ENCODE data around the gene NOSTRIN.
"Not testable (repeated sequence)": the region's sequence is repeated elsewhere in the genome, so short reads cannot be mapped to it uniquely, and the experiment has no call there.

The NOSTRIN gene

DNA sequence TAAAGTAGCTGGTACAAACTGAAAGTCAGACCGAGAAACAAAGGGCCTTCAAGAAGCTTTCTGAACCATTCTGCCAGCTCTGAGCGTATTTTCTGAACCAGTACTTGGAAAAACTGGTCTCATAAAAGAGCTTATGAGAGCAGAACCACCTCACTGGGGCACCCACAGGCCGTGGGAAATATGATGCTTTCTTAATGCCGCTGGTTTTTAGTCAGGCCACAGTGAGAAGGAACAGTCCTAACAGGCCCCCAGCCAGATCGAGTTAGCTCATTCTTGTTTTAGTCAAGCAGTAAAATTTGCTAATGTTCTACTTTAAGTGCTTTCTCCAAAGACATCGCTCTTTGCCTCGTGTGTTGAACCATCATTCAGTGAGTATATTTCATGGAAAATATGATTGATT lies 12.7 kb upstream of the NOSTRIN start:
- DNase-seq (ENCODE audit: extremely low read depth in 1 of 2, low read depth in 1 of 2): no peak

DNA sequence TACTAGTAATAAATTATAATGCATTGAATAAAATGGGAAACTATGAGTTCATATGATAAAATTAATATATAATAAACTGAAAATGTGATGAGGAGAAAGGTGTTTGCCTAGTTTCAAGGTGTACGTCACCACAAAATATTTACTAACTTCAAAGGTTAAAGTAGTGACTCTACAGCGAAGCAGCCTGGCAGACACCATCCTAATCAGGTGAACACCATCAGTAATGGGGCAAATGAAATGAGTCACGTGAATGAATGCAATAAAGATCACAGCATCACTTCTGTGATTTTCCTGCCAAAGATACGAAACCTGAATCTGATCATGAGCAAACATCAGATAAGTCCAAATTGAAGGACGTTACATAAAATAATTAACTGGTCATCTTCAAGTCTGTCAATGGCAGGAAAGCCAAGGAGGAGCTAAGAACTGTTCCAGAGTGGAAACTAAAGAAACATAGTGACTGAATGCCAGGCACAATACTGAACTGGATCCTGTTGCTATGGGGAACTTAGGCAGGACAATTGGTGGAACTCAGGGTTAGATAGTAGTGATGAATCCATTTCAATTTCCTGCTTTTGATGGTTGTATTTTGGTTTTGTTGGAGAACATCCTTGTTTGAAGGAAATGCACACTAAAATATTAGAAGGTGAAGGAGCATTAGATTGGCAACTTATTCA lies 12.1 kb upstream of the NOSTRIN start:
- no peak for DNase-seq (ENCODE audit: extremely low read depth in 1 of 2, low read depth in 1 of 2)

DNA sequence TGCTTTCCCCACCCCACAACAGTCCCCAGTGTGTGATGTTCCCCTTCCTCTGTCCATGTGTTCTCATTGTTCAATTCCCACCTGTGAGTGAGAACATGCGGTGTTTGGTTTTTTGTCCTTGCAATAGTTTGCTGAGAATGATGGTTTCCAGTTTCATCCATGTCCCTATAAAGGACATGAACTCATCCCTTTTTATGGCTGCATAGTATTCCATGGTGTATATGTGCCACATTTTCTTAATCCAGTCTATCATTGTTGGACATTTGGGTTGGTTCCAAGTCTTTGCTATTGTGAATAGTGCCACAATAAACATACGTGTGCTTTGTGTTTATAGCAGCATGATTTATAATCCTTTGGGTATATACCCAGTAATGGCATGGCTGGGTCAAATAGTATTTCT lies 11.3 kb upstream of the NOSTRIN start:
- not testable (repeated sequence) for DNase-seq (ENCODE audit: extremely low read depth in 1 of 2, low read depth in 1 of 2)

GRCh38 chr2:168793596-168793995 lies 8.8 kb upstream of the NOSTRIN start:
- DNase-seq (ENCODE audit: extremely low read depth in 1 of 2, low read depth in 1 of 2): no peak

DNA sequence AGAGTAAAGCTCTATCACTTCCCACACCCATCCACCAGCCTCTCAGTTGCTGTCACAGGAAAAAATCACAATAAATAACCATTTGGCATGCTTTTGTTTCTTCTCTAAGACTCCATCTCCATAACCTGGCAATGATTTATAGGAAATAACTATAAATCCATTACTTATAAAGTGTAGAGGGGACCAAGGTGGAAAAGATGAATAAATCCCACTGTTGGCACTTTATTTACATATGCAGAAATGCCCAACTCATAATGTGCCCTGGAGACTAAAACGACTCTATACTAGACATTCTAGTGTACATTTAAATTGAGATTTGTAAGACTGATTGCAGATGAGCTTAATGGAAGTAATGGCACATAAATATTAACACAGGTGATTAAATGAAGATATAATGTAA lies 7.5 kb upstream of the NOSTRIN start:
- DNase-seq (ENCODE audit: extremely low read depth in 1 of 2, low read depth in 1 of 2): no peak

DNA sequence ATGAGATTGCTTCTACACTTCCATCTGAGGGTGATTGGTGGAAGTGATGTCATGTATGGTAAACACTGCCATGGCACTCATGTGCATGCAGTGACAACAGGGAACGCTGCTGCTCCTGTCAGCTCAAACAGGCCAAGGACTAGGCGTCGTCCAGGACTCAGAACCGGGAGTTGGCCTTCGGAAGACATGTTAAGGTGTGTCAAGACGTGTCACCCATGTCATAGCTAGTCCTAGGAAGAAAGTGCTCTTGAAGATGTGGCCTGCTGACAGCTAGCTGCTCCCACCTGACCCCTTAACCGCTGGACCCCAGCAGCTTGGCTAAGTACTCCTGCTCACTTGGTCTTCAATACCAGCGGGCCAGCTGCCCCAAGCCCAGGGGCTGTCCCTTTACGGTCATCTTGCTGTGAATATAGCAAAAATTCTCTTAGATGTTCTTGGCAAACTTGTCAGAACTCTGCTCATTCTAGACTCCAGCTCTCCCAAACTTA lies 6.3 kb upstream of the NOSTRIN start:
- DNase-seq (ENCODE audit: extremely low read depth in 1 of 2, low read depth in 1 of 2): no peak

DNA sequence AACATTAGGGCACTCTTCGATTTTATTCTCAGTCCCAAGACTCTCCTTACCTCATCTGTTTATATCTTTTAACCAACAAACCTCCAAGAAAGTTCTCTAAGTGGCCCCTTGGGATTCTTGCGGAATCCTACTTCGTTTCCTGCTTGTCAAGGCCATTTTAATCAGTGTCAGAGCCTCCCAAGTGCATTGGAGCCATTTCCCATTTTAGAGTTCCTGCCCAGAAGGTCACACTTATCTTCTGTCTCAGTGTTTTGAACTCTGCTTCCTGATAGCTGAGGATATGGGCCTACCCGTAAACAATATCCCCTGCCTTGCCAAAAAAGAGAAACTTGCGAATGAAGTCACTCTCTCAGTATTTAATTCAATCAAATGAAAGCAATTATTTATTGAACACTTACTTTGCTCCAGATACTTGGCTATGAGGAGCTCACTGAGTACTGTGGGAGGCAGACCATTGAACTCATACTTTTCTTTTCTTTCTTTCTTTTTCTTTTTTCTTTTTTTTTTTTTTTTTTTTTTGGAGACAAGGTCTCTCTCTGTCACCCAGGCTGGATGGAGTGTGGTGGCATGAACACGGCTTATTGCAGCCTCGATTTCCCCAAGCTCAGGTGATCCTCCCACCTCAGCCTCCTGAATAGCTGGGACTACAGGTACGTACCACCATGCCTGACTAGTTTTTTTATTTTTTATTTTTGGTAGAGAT lies 5.7 kb upstream of the NOSTRIN start:
- DNase-seq (ENCODE audit: extremely low read depth in 1 of 2, low read depth in 1 of 2): no peak

- DNase-seq (ENCODE audit: extremely low read depth in 1 of 2, low read depth in 1 of 2): no peak
Measured at GRCh38 chr2:168797286-168797655, 5.2 kb upstream of the NOSTRIN start.

DNA sequence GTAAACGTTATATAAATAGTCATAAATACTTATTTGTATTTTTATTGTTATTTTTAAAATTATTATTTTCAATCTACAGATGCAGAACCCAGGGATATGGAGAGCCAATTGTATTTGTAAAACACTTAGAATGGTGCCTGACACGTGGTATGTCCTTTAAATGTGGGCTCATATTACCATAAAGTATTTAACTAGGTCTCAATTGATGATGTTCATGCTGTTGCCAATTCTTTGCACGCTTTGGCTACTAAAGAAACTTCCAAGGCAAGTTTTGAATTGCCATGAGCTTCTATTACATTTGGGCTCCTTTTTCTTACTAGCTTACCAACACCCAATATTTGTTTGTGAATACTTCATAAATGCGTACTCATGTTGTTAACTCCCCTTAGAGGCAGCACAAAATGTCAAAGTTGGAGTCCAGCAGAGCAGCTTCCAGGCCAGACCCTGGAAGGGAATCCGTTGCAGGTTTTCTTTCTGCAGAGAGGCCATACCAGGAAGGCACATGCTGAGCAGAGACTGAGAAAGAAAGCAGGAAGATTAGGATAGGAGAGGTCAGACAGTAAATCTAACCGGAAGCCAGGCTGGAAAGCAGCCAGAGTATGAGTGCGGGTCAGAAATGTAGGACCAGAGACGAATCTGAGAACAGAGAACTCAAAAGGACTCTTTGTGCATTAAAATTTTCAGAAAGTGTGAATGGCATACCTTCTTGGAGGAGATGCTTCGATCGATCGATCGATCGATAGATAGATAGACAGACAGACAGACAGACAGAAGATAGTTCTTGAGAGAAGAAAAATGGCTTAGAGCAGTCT lies 4.2 kb upstream of the NOSTRIN start:
- no peak for DNase-seq (ENCODE audit: extremely low read depth in 1 of 2, low read depth in 1 of 2)

DNA sequence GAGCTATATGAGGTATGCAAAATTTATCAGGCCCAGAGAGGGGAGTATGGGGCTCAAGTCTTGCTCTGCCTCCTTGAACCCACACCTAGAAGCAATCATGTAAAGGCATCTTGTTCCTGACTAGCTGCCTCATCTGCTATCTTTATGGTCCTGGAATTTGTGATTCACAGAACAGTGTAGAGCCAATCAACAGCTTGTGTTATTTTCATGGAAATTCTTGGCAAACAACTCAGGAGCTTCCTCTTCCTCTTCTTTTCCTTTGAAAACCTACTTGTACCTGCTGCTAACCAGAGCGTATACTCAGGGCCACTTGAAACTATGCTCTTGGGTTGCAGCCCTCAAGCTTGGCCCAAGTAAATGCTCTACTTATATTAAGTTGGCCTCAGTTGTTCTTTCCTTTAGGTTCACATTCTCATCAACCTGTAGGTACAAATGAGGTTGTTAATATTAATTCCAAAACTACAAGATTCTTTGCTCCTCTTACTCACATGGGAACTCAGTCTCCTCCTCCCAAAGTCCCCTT lies 3.5 kb upstream of the NOSTRIN start:
- no peak for DNase-seq (ENCODE audit: extremely low read depth in 1 of 2, low read depth in 1 of 2)

DNA sequence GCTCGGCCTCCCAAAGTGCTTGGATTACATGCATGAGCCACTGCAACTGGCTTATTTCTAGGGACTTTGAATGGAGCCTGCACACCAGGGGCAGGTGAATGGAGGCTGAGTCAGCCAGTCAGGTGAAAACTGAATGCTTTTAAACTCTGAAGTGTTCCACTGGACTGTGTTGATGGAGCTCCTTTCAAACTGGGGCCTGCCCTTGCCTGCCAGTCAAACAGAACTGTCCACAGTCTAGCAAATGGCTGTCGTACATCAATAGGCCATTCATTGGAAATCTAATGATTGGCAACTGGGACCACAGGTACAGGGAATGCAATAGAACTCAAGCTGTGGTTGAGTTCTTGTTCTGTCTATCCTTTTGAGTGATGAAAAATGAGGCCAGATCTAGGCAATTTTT lies 966 bp upstream of the NOSTRIN start:
- DNase-seq (ENCODE audit: extremely low read depth in 1 of 2, low read depth in 1 of 2): no peak

- no peak for DNase-seq (ENCODE audit: extremely low read depth in 1 of 2, low read depth in 1 of 2)
Measured at GRCh38 chr2:168802859-168803725, 655 bp downstream of the NOSTRIN start.

GRCh38 chr2:168804214-168804613 lies 1.8 kb downstream of the NOSTRIN start:
- no peak for DNase-seq (ENCODE audit: extremely low read depth in 1 of 2, low read depth in 1 of 2)

DNA sequence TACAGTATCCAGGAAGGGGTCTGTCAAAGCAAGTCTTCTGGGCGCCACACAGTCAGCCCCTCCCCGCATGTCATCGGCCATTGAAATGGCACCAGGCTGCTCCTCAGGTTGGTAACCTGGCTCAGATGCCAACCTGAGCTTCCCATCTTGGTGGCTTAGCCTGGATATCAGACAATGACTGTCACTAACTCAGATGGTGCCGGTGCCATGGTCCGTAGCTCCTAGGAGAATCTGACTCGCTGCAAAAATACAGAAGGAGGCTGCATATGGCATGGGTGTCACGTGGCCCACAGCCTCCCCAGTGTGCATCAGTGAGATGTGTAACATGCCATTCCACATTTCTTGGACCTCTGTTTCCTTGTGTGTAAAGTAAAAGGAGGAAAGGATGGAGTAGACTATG lies 3.2 kb downstream of the NOSTRIN start:
- DNase-seq (ENCODE audit: extremely low read depth in 1 of 2, low read depth in 1 of 2): no peak

- DNase-seq (ENCODE audit: extremely low read depth in 1 of 2, low read depth in 1 of 2): no peak
Measured at GRCh38 chr2:168809537-168809936, 7.1 kb downstream of the NOSTRIN start.

DNA sequence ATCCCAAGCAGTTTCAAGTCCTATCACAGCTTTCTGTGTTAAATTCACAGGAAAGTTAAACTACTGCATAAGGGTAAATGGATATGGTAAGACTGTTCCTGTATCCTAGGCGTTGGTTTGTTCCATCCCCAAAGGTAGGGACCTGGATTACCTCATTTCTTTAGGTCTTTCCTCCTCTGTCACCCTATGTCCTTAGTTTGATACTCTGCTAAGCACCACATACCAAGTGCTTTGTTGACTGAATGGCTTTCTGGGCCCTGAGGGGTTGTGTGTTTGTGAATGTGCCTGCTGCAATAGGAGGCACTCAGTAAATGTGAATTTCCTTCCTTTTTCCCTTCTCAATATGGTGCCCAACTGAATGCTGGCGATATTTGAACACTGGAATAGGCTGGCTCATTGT lies 7.8 kb downstream of the NOSTRIN start:
- DNase-seq (ENCODE audit: extremely low read depth in 1 of 2, low read depth in 1 of 2): no peak

DNA sequence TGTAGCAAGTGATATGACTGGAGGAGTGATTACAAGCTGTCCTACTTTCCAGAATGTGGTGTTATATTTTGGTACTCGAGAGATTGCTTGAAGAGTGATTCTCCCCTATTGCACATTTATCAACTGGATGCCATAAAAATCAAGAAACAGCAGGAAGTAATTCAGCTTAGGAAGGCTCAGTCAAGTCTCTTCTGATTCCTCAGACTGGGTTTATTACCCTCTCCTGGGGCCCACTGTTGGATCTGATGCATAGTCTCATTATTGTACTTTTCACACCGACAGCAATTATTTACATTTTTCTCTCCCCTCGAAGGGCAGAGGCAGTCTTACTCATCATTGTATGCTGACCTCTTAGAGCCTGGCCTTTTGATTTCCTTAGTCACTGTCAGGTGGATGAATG lies 9.3 kb downstream of the NOSTRIN start:
- no peak for DNase-seq (ENCODE audit: extremely low read depth in 1 of 2, low read depth in 1 of 2)

DNA sequence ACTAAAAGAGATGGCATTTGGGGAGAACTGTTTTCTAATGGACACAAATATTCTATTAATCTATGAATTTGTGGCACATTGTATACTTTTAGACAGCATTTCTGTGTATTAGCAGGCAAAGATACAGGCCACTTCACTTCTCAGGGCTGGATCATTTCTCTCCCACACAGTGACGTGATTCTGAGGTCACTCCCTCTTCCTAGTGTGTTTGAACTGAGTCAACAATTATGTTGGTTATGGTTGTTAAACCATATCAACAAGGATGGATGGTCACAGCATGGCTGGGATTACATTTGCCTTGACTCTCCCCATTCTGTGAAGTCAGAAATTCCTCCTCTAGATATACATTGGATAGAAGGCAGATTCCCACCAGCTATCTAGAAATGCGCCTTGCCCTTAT lies 11.6 kb downstream of the NOSTRIN start:
- no peak for DNase-seq (ENCODE audit: extremely low read depth in 1 of 2, low read depth in 1 of 2)

DNA sequence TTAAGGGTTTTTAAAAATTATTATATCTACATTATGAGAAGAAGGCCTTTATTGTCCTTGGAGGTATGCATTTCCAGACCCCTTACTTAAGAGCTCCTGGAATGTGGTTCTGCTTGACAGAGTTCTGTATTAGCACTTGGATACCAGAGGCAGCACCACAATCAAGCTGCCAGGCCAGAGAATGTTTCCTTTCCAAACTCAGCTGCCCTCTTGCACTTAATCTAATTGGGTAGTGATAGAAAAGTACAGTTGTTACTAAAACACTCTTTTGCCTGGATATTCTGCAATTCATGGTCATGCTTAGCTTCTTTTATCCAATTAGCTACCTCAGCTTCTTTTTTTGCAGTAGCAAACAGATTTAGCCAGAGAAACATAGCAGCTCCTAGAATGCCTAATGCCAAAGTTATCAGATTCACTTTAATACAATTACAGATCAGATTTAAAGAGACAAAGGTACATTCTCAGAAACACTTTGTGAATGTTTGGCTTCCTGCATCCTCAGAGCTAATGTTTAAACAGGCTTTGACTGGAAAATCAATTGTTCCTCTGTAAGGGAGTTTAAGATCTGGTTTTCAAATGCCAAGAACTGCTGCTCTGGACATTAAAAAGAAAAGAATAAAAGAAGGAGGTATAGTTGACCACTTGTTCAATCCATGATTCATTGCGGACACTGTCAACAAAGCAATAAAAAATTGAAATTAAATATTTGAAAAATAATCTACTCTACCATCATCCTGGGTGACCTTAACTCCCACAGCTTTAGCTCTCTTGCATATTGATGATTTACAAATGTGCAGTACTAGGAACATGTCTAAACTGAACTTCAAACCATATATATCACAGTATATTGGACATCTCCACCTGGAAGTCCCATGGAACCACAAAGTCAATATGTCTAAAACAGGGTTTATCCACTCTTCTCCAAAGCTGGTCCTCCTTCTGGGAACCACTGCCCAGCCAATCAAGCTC lies 12.8 kb downstream of the NOSTRIN start:
- no peak for DNase-seq (ENCODE audit: extremely low read depth in 1 of 2, low read depth in 1 of 2)

All from stimulated activated CD8-positive, alpha-beta memory T cell treated with anti-CD3 and anti-CD28 coated beads, Interleukin-7, amount 100 ng/mL, for 48 hours (primary cell).